Natural killer cell (primary cell): Measurements from ENCODE around the gene HYOU1. TPM values are rescaled to one million over a fixed set of nuclear protein-coding genes. Genes with fewer than 3 reads are reported as not detected.
"Not testable (repeated sequence)": the region's sequence is repeated elsewhere in the genome, so short reads cannot be mapped to it uniquely, and the experiment has no call there.

Experiments used
- ATAC-seq, 3 donors: fragments of 150-1000 bp in 2 of 3; fragments of 200-7000 bp in 1 of 3; cut with Tn5 transposase; 1 replicate in 1 of 3; 2 replicates in 2 of 3; pipeline ENCODE4 v1.10.0; 2021; ENCODE audit warnings: mild to moderate bottlenecking in 2 of 3, moderate library complexity in 2 of 3
- DNase-seq, 2 donors: peaks; one replicate each; pipeline versions ENCODE4 v3.0.0 to v3.0.0-alpha.2; 2013 to 2021; ENCODE audit warnings: mixed read lengths in 1 of 2
- H3K27ac ChIP-seq: one replicate; pipeline ENCODE4 v1.5.1; 2013; ENCODE audit warnings: mild to moderate bottlenecking, low read length
- H3K27me3 ChIP-seq: one replicate; pipeline ENCODE4 v1.6.1; 2013; ENCODE audit warnings: low read length; ENCODE audit not compliant: control insufficient read depth, insufficient read depth
- H3K36me3 ChIP-seq: one replicate; pipeline ENCODE4 v1.6.1; 2013; ENCODE audit warnings: low read length; ENCODE audit not compliant: control insufficient read depth, insufficient read depth
- H3K4me1 ChIP-seq: one replicate; pipeline ENCODE4 v1.6.1; 2013; ENCODE audit warnings: low read length; ENCODE audit not compliant: control insufficient read depth, insufficient read depth
- H3K4me3 ChIP-seq: one replicate; pipeline ENCODE4 v1.5.1; 2013; ENCODE audit warnings: low read length
- H3K9me3 ChIP-seq: one replicate; pipeline ENCODE4 v1.6.1; 2013; ENCODE audit warnings: low read length; ENCODE audit not compliant: control insufficient read depth, insufficient read depth
- H3K27ac Mint-ChIP-seq, 2 donors: one replicate each; pipeline ENCODE4 v1.8.0; 2022; ENCODE audit warnings: mild to moderate bottlenecking in 2 of 2, mixed read lengths in 2 of 2, moderate library complexity in 1 of 2
- H3K27me3 Mint-ChIP-seq, 2 donors: one replicate each; pipeline ENCODE4 v1.8.0; 2022; ENCODE audit warnings: low read depth in 2 of 2, mixed read lengths in 2 of 2
- H3K36me3 Mint-ChIP-seq: one replicate; pipeline ENCODE4 v1.8.0; 2022; ENCODE audit warnings: mixed read lengths
- H3K4me1 Mint-ChIP-seq, 2 donors: one replicate each; pipeline ENCODE4 v1.8.0; 2022; ENCODE audit warnings: mixed read lengths in 2 of 2
- H3K4me3 Mint-ChIP-seq: one replicate; pipeline ENCODE4 v1.8.0; 2022; ENCODE audit warnings: mild to moderate bottlenecking, moderate library complexity, mixed read lengths
- H3K9me3 Mint-ChIP-seq, 2 donors: one replicate each; pipeline ENCODE4 v1.8.0; 2022; ENCODE audit warnings: mixed read lengths in 2 of 2
- CTCF ChIP-seq: fragments of 200-600 bp; IDR thresholded peaks from one replicate; pipeline ENCODE4 v1.8.0; 2022; ENCODE audit warnings: antibody characterized with exemption
- WGBS: methylation state at CpG from one replicate; pipeline ENCODE4 v1.1.7; 2013; ENCODE audit warnings: missing lambda C conversion rate; ENCODE audit not compliant: insufficient coverage; 5-methylcytosine and 5-hydroxymethylcytosine counted together
- intact Hi-C: fragments of 100-400 bp; cut with micrococcal nuclease; formaldehyde crosslinking; loops from one replicate; pipeline ENCODE4 v1.14.2; 2022
- total RNA-seq, 4 donors: library from RNA; stranded (reverse); fragments of 120-200 nt in 1 of 4; gene quantifications; one replicate each; pipeline versions ENCODE4 v1.2.3 to v1.2.4, GENCODE V29; 2013 to 2022

Gene HYOU1
- total RNA-seq, 3 donors from 2014 or later (not counting 1 experiment from before 2014, with no cell fraction given) = 114 to 146 (median 123) TPM

GRCh38 chr11:119038884-119039283, 18.1 kb downstream of the HYOU1 start:
- Mint-ChIP-seq H3K9me3 (no peaks in the 10 kb centered on the region), H3K27ac (no peak overlapping the region), H3K36me3 (no peaks in the 10 kb centered on the region), H3K4me1 (no peaks in the 10 kb centered on the region), H3K4me3 (no peak overlapping the region), H3K27me3 (peaks cover 0 to 4% of the 10 kb centered on the region in 2 donors)
- intact Hi-C loops = no loop called here
- no peaks in the 10 kb centered on the region for H3K9me3 ChIP-seq
- no peak for TF ChIP-seq CTCF
- H3K4me1 ChIP-seq = no peaks in the 10 kb centered on the region
- H3K4me3 ChIP-seq = no peak overlapping the region
- 91% methylated on average over 5 of the region's 5 CpGs for WGBS
- no peaks in the 10 kb centered on the region for H3K27me3 ChIP-seq
- DNase-seq (no peak), ATAC-seq (no peak)
- H3K36me3 ChIP-seq = no peaks in the 10 kb centered on the region
- H3K27ac ChIP-seq = no peak overlapping the region

GRCh38 chr11:119034813-119035212, 22.2 kb downstream of the HYOU1 start:
- no peaks in the 10 kb centered on the region for H3K27me3 ChIP-seq
- H3K9me3 ChIP-seq = no peaks in the 10 kb centered on the region
- intact Hi-C loops = no loop called here
- 89% methylated on average over 3 of the region's 3 CpGs for WGBS
- H3K4me3 Mint-ChIP-seq = no peak overlapping the region
- ATAC-seq = no peak
- H3K27ac ChIP-seq = no peak overlapping the region
- TF ChIP-seq CTCF = no peak
- H3K36me3 Mint-ChIP-seq = no peaks in the 10 kb centered on the region
- H3K4me3 ChIP-seq = no peak overlapping the region
- H3K27me3 Mint-ChIP-seq = peaks cover 0 to 4% of the 10 kb centered on the region in 2 donors
- H3K4me1 Mint-ChIP-seq = peaks cover 0 to 4% of the 10 kb centered on the region in 2 donors
- no peak for DNase-seq
- peaks cover 10% of the 10 kb centered on the region for H3K4me1 ChIP-seq
- H3K9me3 Mint-ChIP-seq = no peaks in the 10 kb centered on the region
- no peak overlapping the region for H3K27ac Mint-ChIP-seq
- no peaks in the 10 kb centered on the region for H3K36me3 ChIP-seq

GRCh38 chr11:119033421-119033820, 23.6 kb downstream of the HYOU1 start:
- H3K4me3 ChIP-seq, H3K9me3 Mint-ChIP-seq, H3K36me3 Mint-ChIP-seq, H3K9me3 ChIP-seq, DNase-seq, H3K27ac Mint-ChIP-seq, H3K27me3 ChIP-seq, H3K27me3 Mint-ChIP-seq, H3K4me3 Mint-ChIP-seq, H3K36me3 ChIP-seq, intact Hi-C loops, ATAC-seq, H3K27ac ChIP-seq: not testable (repeated sequence)
- WGBS = 97% methylated on average over 10 of the region's 10 CpGs
- peaks cover 13% of the 10 kb centered on the region for H3K4me1 ChIP-seq
- H3K4me1 Mint-ChIP-seq = peaks cover 0 to 16% of the 10 kb centered on the region in 2 donors

- Histone ChIP-seq H3K4me1 (peaks cover 13% of the 10 kb centered on the region), H3K4me3 (no peak overlapping the region), H3K36me3 (no peaks in the 10 kb centered on the region), H3K27ac (no peak overlapping the region), H3K9me3 (no peaks in the 10 kb centered on the region), H3K27me3 (no peaks in the 10 kb centered on the region)
- Mint-ChIP-seq H3K9me3 (no peaks in the 10 kb centered on the region), H3K36me3 (no peaks in the 10 kb centered on the region), H3K4me1 (peaks cover 0 to 16% of the 10 kb centered on the region in 2 donors), H3K27ac (peak overlapping the region in 1 of 2 donors; percentile 85), H3K4me3 (no peak overlapping the region), H3K27me3 (no peaks in the 10 kb centered on the region)
- no peak for TF ChIP-seq CTCF
- no peak for ATAC-seq
- WGBS = 96% methylated on average over 7 of the region's 9 CpGs
- no peak for DNase-seq
- intact Hi-C loops = loop anchor here (2.0 kb wide), 2 partner anchors 25 to 63 kb away; partner anchors contain the start of gene HYOU1
Observed at GRCh38 chr11:119031912-119032280, 25.1 kb downstream of the HYOU1 start.
